ENCODE results near the gene ZNF670.

The ZNF670 gene

DNA sequence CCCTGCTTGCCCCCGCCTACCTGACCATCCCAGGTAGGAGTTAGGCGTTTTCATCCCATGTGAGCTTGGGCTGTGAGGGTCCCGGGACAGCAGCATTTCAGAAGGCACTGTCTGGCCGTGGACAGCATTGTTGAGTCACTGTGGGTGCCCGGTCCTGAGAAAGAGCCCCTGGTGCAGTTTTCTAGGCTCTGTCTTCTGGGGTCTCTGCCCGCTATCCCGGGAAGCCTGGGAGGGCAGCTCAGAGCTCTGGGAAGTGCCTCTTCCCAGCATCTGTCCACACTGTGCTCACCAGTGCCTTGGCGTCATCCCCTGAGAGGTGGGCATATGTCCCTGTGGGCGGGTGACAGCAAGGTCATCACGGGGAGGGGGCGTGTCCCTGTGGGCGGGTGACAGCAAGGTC is 36.9 kb upstream of the ZNF670 start:
- TF ChIP-seq, protein P1, sequence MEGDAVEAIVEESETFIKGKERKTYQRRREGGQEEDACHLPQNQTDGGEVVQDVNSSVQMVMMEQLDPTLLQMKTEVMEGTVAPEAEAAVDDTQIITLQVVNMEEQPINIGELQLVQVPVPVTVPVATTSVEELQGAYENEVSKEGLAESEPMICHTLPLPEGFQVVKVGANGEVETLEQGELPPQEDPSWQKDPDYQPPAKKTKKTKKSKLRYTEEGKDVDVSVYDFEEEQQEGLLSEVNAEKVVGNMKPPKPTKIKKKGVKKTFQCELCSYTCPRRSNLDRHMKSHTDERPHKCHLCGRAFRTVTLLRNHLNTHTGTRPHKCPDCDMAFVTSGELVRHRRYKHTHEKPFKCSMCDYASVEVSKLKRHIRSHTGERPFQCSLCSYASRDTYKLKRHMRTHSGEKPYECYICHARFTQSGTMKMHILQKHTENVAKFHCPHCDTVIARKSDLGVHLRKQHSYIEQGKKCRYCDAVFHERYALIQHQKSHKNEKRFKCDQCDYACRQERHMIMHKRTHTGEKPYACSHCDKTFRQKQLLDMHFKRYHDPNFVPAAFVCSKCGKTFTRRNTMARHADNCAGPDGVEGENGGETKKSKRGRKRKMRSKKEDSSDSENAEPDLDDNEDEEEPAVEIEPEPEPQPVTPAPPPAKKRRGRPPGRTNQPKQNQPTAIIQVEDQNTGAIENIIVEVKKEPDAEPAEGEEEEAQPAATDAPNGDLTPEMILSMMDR (IDR thresholded peaks at IDR 0.05; ENCODE audit: borderline replicate concordance, control extremely low read depth, extremely low read depth, insufficient read depth, missing control alignments), result no peak
- in situ Hi-C loops (cut with MboI; ENCODE audit: low sequenced_read_pairs, unreplicated experiment), result no loop called here
- DNase-seq (ENCODE audit: low spot score), result no peak

DNA sequence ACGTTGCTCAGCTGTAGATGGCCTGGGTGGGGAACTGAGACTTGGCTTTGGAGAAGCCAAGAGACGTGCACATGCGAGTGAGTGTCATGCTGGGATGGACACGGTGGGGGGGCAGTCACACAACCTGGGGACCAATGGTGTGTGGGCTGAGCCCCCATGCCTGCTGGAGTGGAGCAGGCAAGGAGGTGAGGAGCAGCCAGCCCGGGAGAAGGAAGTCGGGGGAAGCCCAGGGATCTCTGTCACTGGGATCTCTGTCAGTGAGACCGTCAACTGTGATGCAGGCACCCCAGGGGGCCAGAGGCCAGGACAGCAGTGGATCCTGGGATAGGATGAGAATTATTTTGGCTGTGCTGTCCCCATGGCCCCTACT is 36.5 kb upstream of the ZNF670 start:
- in situ Hi-C loops (cut with MboI; ENCODE audit: low sequenced_read_pairs, unreplicated experiment), result no loop called here
- DNase-seq (ENCODE audit: low spot score), result no peak
- TF ChIP-seq, protein P1 (IDR thresholded peaks at IDR 0.05; ENCODE audit: borderline replicate concordance, control extremely low read depth, extremely low read depth, insufficient read depth, missing control alignments), result no peak

DNA sequence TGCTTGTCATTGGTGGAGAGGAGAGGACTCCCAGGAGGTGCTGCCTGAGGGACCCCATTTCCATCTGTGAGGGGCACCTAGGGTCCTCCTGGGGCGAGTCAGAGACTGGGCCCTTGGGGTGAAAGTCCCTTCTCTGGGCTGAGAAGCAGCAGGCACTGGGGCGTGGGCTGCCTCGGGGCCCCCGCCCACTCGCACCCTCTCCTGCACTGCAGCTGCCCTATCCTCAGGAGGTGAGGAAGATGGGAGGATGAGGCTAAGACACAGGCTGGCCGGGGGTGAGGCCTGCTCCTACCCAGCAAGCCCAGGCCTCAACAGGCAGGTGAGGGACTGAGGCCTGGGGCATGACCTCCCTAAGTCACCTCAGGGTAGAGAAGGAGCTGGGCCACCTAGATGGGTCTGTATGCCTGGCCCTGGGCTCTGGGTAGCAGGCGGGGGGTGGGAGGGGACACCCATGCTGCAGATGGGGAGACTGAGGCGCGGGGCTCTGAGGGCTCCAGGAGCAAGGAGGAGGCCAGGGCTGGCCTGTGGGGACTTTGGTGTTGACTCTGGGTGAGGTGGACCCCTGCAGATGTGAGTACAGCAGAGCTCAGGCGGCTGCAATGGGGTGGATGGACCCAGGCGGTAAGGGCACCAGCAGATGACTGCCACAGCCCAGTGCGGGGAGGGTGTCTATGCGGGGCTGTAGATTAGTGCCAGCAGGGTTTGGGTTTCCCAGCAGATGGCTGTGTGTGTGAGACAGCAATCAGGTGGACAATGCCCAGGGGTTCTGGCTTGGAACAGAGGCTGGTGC is 35.9 kb upstream of the ZNF670 start:
- in situ Hi-C loops (cut with MboI; ENCODE audit: low sequenced_read_pairs, unreplicated experiment), result no loop called here
- TF ChIP-seq, protein P1 (IDR thresholded peaks at IDR 0.05; ENCODE audit: borderline replicate concordance, control extremely low read depth, extremely low read depth, insufficient read depth, missing control alignments), result no peak
- no peak for DNase-seq (ENCODE audit: low spot score)

DNA sequence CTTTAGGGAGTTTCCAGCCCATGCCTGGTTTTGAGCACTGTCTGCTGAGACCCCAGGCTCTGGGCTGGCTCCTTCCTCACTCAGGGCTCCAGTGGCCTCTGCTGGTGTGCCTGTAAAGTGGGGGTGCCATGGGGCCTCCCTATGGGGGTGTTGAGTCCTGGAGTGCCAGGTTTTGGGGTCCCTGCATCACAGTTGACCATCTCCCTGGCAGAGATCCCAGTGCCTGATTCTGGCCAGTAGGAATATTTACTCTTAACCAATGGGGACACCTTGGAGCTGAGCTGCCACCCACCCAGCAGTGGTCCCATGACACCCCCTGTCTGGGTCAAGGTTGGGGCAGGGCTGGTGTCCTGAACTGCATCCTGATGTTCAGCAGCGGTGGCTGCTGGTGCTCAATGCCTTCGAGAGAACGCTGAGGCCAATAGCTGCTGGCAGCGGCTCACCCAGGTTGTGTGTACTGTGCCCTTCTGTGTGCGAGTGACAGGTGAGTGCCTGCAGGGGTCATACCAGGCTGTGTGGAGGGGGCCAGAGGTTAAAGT is 35.2 kb upstream of the ZNF670 start:
- in situ Hi-C loops (cut with MboI; ENCODE audit: low sequenced_read_pairs, unreplicated experiment), result no loop called here
- DNase-seq (ENCODE audit: low spot score), result no peak
- TF ChIP-seq, protein P1 (IDR thresholded peaks at IDR 0.05; ENCODE audit: borderline replicate concordance, control extremely low read depth, extremely low read depth, insufficient read depth, missing control alignments), result no peak

DNA sequence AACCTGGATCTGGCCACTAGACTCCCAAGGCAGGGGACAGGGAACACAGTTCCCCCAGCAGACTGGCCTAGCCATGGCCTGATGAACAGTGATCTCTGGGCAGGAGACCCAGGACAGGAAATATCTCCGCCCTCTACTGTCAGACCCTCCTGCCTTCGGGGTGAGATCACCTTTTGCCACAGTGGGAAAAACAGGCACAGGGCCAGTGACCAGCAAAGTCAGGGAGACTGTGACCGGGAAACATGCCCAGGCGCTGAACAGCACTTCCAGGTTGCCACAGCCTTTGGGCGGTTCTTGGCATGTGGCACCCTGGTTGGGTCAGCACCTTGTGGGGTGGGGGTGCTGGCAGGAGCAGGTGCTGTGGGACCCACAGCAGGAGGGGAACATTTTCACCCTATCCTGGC is 34.5 kb upstream of the ZNF670 start:
- no peak for DNase-seq (ENCODE audit: low spot score)
- TF ChIP-seq, protein P1 (IDR thresholded peaks at IDR 0.05; ENCODE audit: borderline replicate concordance, control extremely low read depth, extremely low read depth, insufficient read depth, missing control alignments), result no peak
- in situ Hi-C loops (cut with MboI; ENCODE audit: low sequenced_read_pairs, unreplicated experiment), result no loop called here

DNA sequence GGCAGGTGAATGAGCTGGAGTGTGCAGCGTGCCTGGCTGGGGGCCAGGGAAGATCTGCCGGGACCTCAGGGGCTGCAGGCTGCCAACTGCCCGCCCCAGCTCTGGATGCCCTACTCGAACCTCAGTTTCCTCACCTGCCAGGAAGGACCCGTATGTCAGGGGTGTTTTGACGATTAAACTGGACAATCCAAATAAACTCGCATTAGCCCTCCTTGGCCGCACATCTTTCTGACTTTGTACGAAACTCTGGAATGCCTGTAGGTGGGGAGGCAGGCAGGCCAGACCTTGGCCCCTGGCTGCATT is 33.8 kb upstream of the ZNF670 start:
- in situ Hi-C loops (cut with MboI; ENCODE audit: low sequenced_read_pairs, unreplicated experiment), result no loop called here
- TF ChIP-seq, protein P1 (IDR thresholded peaks at IDR 0.05; ENCODE audit: borderline replicate concordance, control extremely low read depth, extremely low read depth, insufficient read depth, missing control alignments), result no peak

More for the DNA sequence above, 33.8 kb upstream of the ZNF670 start:
- no peak for DNase-seq (ENCODE audit: low spot score)
